Osteocyte (in vitro differentiated cells): ENCODE results near the gene GBGT1. TPM values are rescaled to one million over a fixed set of nuclear protein-coding genes. Genes with fewer than 3 reads are reported as not detected.

Source experiments
- DNase-seq: peaks from one replicate; pipeline ENCODE4 v3.0.0; 2021; ENCODE audit warnings: mixed read lengths; ENCODE audit not compliant: unreplicated experiment; ENCODE audit errors: extremely low spot score
- H3K27ac Mint-ChIP-seq: one replicate; pipeline ENCODE4 v1.8.0; 2021; ENCODE audit warnings: mild to moderate bottlenecking, mixed read lengths; ENCODE audit not compliant: unreplicated experiment
- H3K27me3 Mint-ChIP-seq: one replicate; pipeline ENCODE4 v1.8.0; 2021; ENCODE audit warnings: mixed read lengths; ENCODE audit not compliant: unreplicated experiment
- H3K36me3 Mint-ChIP-seq: one replicate; pipeline ENCODE4 v1.8.0; 2021; ENCODE audit warnings: mixed read lengths; ENCODE audit not compliant: unreplicated experiment
- H3K4me1 Mint-ChIP-seq: one replicate; pipeline ENCODE4 v1.8.0; 2021; ENCODE audit warnings: mixed read lengths; ENCODE audit not compliant: unreplicated experiment
- H3K4me3 Mint-ChIP-seq: one replicate; pipeline ENCODE4 v1.8.0; 2021; ENCODE audit warnings: mild to moderate bottlenecking, moderate library complexity, mixed read lengths; ENCODE audit not compliant: unreplicated experiment
- H3K9me3 Mint-ChIP-seq: one replicate; pipeline ENCODE4 v1.8.0; 2021; ENCODE audit warnings: mixed read lengths; ENCODE audit not compliant: unreplicated experiment
- CTCF ChIP-seq: fragments of 200-600 bp; sonication (generic); IDR thresholded peaks from 2 replicates; pipeline ENCODE4 v1.5.0; 2021; ENCODE audit warnings: antibody characterized with exemption, mild to moderate bottlenecking, moderate library complexity
- total RNA-seq: library from RNA; stranded (reverse); gene quantifications from 2 replicates; pipeline ENCODE4 v1.2.1, GENCODE V29; 2021

GBGT1 gene
- total RNA-seq, 1 donor from 2014 or later: 4.1 TPM

- peaks cover 26% of the 10 kb centered on the region for H3K4me1 Mint-ChIP-seq
- H3K27ac Mint-ChIP-seq: no peak overlapping the region
- H3K4me3 Mint-ChIP-seq: no peak overlapping the region
- DNase-seq: no peak
- H3K9me3 Mint-ChIP-seq: no peaks in the 10 kb centered on the region
- peaks cover 2% of the 10 kb centered on the region for H3K36me3 Mint-ChIP-seq
- H3K27me3 Mint-ChIP-seq: no peaks in the 10 kb centered on the region
- TF ChIP-seq CTCF: no peak
Observed at GRCh38 chr9:133139246-133140173, 24.2 kb downstream of the GBGT1 start.

GRCh38 chr9:133137451-133138231 is 26.1 kb downstream of the GBGT1 start:
- H3K36me3 Mint-ChIP-seq: peaks cover 2% of the 10 kb centered on the region
- no peaks in the 10 kb centered on the region for H3K27me3 Mint-ChIP-seq
- TF ChIP-seq CTCF: no peak
- no peak overlapping the region for H3K4me3 Mint-ChIP-seq
- no peaks in the 10 kb centered on the region for H3K9me3 Mint-ChIP-seq
- peaks cover 31% of the 10 kb centered on the region for H3K4me1 Mint-ChIP-seq
- H3K27ac Mint-ChIP-seq: no peak overlapping the region
- no peak for DNase-seq

DNA sequence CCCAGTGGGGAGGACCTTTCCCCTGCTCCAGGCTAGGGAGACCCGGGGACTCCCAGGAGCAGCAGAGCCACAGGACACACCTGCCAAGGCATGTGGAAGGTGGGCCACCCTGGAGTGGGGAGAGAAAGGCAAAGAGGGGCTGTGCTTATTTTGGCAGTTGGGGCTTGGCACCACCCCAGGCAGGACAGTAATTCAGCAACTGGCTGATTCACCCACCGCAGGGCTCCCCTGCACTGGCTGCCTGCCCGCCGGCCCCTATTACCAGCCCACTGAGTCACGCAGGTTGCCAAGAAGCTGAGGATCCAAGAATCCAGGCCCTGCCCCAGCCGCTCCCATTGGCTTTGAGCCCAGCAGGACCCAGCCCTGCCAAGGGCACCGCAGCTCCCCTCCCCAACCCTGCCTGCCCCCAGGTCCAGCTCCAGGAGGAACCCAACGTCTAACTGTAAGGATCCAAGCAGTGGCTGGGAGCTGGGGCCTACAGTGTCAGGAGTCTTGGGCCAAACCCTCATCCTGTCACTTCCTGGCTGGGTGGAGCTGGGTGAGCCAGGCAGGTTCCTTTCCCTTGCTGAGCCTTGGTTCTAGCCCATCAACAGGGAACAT is 28.5 kb downstream of the GBGT1 start:
- Mint-ChIP-seq H3K27me3 (no peaks in the 10 kb centered on the region), H3K9me3 (no peaks in the 10 kb centered on the region), H3K36me3 (peaks cover 2% of the 10 kb centered on the region), H3K27ac (peak overlapping the region; percentile 65), H3K4me3 (no peak overlapping the region), H3K4me1 (peaks cover 38% of the 10 kb centered on the region)
- DNase-seq: peak; percentile 89
- TF ChIP-seq CTCF: no peak

DNA sequence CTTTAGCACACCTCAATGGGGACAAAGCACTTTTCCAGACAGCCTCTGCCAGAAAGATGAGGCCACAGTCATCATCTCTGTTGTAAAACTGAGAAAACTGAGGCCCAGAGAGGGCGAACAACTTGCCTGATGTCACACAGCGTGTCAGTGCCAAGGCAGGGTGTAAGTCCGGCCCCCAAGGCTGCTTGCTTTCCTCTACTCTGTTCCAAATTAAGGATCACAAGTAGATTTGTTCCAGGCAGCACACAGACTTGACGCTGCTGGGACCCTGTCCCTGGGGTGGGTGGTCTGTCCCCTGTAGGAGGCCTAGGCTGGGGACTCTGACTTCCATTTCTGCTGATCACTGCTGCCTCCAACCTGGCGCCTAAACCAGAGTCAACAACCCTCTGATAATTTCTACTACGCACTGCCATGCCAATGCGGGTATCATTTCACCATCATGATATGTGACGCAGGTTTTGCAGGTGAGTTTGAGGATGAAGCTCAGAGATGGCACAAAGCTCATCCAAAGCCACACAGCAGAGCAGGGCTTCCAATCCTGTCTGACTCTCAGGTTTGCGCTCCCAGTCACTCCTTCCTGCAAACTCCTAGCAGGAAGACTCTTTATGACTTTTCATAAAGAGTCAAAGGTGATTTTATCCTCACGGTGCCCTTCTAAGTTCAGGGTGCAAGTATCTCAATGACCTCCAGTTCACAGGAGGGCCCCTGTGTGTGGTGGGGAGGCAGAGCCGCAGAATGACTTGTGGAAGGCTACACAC is 29.1 kb downstream of the GBGT1 start:
- no peaks in the 10 kb centered on the region for H3K9me3 Mint-ChIP-seq
- H3K27me3 Mint-ChIP-seq: no peaks in the 10 kb centered on the region
- TF ChIP-seq CTCF: no peak
- peaks cover 2% of the 10 kb centered on the region for H3K36me3 Mint-ChIP-seq
- DNase-seq: no peak
- peak overlapping the region; percentile 94 for H3K27ac Mint-ChIP-seq
- H3K4me1 Mint-ChIP-seq: peaks cover 38% of the 10 kb centered on the region
- no peak overlapping the region for H3K4me3 Mint-ChIP-seq
